Activated CD4-positive, alpha-beta T cell treated with anti-CD3 and anti-CD28 coated beads, Interleukin-10, Interleukin-2, amounts not matched to agents 100 ng/mL and 50 ng/mL, durations not matched to agents 16 hours and 8 hours (primary cell): ENCODE results near the gene FRG2B.
A peak's percentile ranks its signal among the peaks of the same experiment; 100 is the strongest.
"Not testable (repeated sequence)": the region's sequence is repeated elsewhere in the genome, so short reads cannot be mapped to it uniquely, and the experiment has no call there.

Experiments
- DNase-seq: peaks from one replicate; pipeline ENCODE4 v3.0.0-alpha.2; 2020

The FRG2B gene

DNA sequence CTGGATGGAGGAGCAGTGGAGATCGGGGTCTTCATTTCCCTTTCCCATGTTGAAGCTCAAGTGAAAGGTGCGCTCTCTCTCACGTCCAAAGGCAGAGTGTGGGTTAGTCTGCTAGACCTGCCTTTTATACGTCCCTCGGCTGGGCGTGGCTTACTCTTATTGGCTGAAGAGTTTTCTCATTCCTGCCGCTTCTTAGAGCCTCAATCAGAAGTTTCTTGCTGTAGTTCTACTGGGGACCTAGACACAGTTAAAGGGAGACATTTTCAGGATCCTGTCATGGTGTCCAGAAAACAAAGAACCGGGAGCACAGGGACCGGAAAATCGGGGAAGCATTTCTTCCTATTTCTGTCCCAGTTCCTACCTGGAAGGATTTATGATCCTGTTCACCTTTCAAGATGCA is at the start of gene FRG2B:
Gene FRG2B, minus strand, starts transcription at position 101 of the 400 bp plus-strand sequence. Its CDS starts 53 bp downstream, at position 48.
- DNase-seq: not testable (repeated sequence)

DNA sequence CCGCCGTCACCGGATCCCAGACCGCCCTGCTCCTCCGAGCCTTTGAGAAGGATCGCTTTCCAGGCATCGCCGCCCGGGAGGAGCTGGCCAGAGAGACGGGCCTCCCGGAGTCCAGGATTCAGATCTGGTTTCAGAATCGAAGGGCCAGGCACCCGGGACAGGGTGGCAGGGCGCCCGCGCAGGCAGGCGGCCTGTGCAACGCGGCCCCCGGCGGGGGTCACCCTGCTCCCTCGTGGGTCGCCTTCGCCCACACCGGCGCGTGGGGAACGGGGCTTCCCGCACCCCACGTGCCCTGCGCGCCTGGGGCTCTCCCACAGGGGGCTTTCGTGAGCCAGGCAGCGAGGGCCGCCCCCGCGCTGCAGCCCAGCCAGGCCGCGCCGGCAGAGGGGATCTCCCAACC is 40.9 kb upstream of the FRG2B start:
- not testable (repeated sequence) for DNase-seq

DNA sequence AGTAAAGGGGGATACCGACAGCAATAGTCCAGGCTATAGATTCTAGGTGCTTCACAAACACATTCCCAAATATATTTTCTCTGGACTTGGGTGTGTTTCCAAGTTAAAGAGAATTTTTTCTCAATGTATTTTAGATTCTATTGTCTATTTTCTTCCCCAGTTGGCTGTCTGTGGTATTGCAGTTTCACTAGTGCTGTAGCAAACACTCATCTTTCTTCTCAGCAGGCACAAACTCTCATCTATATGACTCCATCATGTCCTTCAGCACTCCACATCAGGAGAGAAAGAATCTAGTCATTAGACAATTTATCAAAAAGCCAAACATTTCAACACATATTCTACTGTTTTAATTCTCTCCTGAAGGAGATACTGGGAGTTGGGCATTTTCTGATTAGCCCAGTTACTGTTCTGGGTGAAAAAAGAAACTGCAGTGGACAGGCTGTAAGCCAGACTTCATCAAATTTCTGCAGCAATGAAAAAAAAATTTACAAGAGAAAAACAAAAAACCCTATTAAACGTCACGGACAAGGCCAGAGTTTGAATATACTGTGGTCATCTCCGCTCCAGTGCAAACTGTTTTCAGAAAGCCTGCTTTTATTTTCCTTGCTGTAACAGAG is 37.1 kb upstream of the FRG2B start:
- not testable (repeated sequence) for DNase-seq

DNA sequence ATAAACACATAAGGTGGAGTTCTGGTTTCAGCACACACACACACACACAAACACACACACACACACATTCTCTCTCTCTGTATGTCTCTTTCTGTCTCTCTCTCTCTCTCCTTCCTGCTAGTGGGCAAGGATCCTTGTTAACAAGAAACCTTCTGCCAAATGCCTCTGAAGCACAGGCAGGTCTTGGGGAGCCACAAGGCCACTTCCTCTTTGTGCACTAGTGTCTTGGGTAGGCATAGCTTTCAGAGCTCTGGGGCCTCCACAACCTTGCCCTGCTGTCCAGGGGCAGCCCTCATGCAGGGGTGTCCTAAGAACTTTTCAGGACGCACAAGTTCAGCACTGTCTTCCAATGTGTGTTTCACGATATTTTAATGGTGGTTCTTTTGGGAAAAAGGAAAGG is 34.5 kb upstream of the FRG2B start:
- not testable (repeated sequence) for DNase-seq

DNA sequence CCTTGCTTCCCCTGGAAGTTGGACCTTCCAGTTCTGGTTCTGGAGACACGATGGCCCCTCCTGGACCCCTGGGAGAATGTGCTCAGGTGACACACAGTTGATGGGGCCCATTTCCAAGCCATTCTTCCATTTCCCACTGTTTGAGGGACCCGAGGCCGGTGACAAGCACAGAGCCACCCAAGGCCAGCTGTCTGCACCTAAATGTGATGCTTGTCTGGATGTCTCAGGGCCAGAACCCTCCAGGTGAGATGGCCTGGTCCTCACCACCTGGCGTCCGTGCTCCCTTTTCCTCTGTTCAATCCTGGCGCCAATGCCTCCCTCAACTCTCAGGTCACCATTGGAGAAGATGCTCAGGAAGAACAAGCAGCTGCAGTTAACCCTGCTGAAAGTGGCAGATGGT is 33.9 kb upstream of the FRG2B start:
- not testable (repeated sequence) for DNase-seq

DNA sequence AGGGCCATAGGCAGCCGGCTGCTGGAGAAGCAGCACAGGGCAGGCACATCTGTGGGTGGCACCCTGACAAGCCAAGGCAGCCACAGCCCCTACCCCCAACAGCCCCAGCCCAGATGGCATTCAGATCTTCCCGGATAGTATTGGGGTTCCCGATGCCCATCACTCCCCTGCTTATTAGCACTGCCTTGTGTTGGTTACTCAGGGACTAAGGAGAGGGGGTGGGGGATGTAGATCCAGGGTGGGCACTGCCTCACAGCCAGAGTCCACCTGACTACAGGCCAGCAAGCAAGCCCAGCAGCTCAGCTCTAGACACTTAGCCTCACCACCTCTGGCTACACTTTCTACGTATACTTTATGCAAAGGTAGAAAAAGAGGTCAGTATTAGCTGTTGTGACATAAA is 30.7 kb upstream of the FRG2B start:
- DNase-seq: not testable (repeated sequence)

DNA sequence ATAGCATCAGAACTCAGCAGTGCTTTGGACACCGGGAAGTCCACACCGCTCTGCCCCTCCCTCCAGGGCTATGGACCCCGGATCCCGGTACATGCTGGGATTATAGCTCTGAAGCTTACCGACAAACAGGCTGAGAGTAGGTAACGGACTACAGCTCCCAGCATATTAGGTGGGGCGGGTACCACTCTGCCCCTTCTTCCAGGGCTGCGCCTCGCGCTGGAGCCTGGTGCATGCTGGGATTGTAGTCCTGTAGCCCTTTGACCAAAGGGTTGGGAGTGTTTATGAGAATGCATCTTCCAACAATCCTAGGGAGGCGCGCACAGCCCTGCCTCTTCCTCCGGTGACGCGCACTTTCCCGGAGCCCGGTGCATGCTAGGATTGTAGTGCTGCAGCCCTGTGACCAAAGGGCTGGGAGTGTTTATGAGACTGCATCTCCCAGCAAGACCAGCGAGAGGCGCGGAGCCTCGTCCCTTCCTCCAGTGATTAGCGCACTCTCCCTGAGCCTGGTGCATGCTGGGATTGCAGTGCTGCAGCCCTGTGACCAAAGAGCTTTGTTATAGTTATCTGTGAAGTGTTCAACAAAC is 22.4 kb upstream of the FRG2B start:
- DNase-seq: peak; percentile 47

DNA sequence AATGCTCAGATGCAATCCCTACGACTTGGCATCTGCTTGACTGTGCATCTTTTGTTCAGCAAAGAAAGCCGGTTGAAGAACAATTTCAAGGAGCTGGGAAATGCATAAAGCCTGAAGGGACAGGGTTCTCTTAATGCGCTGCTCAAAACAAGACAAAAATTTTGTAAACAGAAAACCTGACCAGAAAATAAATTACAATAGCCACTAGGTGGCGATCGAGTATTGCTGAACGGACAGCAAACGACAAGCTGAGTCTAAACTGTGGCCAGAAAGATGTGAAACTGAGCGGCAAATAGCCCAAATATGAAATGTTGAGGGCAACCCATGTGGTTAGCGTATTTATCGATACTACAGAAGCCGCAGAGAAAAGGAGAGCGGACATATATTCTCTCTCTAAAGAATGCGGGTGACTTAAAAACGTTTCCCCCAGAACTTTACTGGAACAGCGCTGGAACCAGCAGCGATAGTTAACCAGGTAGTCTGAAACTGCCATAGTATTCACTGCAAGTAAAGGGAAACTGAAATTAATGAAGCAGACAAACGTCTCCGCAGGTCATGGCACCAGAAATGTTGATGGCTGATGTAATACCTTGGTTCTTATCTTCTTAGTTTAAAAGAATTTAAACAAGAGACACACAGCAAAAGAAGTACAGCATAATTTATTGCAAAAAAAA is 20.6 kb upstream of the FRG2B start:
- peak; percentile 35 for DNase-seq

DNA sequence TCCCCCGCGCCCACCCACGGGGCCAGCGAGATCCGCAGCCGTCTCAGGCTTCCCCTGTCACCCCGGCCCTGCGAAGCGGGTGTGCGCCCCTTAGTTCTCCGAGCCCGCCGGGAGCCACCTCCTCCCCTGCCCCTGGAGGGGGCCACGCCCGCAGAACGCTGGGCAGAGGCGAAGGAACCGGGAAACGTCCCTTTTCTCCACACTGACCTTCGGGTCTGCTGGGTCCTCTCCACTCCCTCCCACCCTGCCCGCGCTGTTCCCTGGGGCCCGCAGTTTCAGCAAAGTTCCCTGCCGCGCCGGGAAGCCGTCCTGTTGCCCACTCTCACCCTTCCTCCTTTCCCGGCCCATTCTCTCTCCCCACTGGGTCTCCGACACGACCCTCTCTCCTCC is 11.2 kb upstream of the FRG2B start:
- DNase-seq: not testable (repeated sequence)

DNA sequence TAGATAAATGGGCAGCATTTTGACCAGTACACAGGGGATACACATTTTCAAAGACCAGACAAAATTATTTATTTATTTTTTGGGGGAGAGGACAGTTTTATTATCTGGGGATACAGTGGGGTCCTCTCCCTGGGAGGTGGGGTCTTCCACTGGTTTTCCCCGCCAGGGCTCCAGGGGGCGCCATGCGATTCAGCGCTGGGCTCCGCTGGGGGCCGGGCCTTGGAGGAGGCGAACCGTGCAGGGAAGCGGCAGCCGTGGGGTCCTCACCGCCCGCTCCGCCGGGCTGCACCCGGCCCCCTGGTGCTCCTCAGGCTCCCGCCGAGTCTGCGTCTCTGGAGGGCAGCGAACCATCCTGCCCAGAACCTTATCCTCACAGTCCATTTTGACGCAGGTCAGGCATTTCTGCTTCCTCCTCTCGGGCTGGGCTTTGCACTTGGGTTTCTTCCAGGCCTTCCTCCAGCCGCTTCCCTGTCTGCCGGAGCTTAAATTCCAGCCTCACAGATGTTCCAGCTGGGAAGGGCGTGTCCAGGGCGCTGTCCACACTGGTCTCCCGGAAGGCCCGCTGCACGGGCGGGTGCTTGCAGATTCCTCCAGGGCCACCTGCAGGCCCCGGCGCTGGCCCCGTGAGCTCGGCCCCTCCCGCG is 10.7 kb upstream of the FRG2B start:
- DNase-seq: peak; percentile 30

DNA sequence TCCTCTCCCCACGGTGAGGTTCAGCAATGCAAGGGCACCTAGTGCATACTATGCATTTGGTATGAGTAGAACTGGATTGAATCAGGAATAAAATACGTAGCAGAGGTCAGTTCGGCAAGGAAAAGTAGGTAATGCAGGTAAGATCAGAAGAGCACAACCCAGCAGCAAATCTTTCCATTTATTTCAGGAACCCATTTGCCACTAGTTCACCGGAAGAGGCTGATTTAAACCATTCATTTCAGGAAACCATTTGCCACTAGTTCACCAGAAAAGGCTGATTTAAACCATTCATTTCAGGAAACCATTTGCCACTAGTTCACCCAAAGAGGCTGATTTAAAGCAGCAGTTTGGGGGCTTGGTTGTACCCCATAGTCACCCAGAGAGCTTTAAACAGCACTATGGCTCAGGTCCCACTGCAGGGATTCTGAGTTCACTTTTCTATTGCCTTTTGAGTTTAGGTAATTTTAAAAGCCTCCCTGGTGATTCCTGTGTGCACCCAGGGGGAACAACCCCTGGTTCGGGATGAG is 4.2 kb upstream of the FRG2B start:
- peak; percentile 62 for DNase-seq

DNA sequence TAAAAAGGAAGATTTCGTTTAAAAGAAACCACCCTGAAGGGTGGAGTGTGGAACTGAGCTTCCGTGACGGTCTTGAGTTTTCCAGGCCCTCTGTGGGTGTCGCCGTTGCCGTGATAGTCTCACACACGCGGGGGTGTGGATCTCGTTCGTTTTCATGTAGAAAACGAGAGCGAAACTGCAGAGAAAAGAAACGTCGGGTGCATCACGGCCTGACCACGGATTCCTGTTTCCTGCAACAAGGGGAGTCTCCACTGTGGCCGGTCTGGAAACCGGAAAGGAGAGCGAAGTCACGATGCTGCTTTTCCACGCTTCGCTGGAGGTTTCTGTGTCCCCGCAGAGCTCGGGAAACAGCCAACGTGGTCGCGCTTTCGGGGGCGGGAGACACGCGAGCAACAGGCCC is 4.1 kb downstream of the FRG2B start:
- DNase-seq: not testable (repeated sequence)

DNA sequence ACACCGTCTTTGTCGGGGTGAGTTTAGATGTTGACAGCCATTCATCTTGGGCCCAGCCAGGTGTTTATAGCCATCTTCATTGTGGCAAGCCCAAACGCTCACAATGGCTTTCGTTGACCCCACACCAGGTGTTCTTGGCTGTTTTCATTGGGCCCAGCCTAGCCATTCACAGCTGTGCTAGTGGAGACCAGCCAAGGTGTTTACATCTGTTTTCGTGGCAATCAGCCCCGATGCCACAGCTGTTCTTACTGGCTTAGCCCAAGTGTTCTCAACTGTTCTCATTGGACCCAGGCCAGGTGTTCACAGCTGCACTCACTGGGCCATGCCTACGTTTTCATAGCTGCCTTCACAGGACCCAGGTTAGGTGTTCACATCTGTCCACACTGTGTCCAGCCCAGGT is 7.7 kb downstream of the FRG2B start:
- DNase-seq: no peak

DNA sequence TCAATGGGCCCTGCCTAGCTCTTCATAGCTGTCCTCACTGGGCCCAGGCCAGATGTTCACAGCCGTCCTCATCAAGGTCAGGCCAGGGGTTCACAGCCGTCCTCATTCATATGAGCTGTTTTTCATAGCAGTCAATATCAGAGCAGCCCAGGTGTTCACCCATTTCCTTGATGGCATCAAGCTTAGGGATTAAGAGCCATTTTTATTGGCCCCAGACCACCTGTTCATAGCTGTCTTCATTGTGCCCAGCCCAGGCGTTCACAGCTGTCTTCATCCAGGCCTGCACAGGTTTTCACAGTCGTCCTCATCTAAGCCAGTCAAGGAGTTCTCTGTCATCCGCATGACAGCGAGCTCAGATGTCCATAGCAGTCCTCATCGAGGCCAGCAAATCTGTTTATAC is 9.4 kb downstream of the FRG2B start:
- no peak for DNase-seq

DNA sequence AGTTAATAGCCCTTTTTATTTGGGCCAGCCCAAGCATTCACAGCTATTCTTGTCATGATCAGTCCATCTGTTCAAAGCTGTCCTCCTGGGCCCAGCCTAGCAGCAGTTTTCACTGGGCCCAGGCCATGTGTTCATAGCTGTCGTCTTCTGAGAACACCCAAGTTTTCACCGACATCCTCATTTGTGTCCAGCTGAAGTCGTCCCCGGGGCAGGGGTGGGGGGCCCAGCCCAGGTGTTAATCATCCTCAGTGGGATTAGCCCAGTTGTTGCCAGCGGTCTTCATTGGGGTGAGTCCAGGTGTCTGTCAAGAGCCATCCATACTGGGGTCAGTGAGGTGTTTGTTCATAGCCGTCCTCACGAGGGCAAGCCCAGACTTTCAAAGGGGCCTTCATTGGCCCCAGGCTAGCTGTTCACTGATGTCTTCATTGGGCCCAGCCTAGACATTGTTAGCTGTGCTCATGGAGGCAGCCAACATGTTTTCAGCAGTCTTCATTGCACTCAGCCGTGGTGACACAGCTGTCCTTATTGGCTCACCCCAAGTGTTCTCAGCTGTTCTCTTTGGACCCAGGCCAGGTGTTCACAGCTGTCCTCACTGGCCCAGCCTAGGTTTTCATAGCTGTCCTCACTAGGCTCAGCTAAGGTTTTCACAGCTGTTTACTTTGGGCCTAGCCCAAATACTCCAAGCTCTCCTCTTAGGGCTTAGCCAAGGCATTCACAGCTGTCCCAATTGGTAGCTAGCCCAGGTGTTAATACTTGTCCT is 10.0 kb downstream of the FRG2B start:
- no peak for DNase-seq

DNA sequence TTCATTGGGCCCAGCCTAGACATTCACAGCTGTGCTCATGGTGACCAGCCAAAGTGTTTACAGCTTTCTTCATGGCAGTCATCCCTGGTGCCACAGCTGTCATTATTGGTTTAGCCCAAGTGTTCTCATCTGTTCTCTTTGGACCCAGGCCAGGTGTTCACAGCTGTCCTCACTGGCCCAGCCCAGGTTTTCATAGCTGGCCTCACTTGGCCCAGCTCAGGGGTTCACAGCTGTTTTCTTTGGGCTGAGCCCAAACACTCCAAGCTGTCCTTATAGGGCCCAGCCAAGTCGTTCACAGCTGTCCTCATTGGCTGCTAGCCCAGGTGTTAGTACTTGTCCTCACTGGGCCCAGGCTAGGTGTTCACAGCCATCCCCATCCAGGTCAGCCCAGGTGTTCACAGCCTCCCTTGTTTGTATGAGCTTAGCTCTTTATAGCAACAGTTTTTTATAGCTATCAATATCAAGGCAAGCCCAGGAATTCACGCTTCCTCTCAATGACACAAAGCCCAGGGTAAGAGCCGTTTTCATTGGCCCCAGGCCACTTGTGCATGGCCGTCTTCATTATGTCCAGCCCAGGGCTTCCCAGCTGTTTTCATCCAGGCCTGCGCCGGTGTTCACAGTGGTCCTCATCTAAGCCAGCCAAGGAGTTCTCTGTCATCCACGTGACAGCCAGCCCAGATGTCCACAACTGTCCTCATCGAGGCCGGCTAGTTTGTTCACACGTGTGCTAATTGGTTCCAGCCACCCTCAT is 11.6 kb downstream of the FRG2B start:
- no peak for DNase-seq

DNA sequence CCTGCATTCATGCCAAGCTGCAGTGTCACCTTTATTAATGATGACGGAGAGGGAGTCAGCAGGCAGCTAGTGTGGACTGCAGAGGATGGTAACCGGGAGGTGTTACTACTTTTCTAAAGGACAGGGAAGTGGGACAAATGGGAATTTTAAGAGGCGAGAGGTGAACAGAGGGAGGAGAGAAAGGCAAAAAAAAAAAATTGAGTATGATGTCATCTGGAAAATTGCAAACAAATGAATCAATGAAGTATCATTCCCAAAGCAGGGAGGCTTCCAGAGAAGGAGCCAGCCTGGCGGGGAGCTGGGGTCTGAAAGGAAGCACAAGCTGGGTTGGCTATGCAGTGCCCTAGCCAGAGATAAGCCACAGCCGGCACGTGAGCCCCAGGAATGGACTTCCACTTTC is 12.9 kb downstream of the FRG2B start:
- DNase-seq: no peak

DNA sequence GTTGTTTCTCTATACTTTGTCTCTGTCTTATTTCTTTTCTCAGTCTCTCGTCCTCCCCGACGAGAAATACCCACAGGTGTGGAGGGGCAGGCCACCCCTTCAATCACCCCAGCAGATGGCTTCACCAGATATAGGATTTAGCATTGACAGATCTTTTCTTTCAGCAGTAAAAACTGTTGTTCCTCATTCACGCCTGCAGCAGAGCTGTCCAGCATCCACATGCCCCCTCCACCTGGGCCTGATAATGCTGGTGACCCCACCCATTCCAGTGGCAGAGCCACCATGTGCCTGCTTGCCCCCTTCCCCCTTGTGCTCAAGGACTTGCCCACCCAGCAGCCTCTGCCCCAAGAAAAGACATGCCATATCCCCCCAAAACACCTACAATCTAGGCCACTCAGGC is 15.5 kb downstream of the FRG2B start:
- DNase-seq: no peak

DNA sequence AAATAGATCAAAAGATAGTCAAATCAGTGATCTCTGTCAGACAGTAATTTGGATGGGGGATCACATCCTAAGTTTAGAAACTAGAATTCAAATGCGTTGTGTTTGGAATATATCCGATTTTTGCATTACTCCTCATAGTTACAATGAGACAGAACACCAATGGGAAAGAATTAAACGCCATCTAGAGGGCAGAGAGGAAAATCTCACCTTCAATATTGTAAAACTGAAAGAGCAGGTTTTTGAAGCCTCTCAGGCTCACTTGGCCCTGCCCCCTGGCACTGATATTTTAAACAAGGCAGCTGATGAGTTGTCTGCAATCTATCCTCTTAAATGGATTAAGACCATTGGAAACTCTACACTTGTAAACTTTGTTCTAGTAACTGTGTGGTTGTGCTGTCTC is 17.7 kb downstream of the FRG2B start:
- DNase-seq: peak; percentile 30

DNA sequence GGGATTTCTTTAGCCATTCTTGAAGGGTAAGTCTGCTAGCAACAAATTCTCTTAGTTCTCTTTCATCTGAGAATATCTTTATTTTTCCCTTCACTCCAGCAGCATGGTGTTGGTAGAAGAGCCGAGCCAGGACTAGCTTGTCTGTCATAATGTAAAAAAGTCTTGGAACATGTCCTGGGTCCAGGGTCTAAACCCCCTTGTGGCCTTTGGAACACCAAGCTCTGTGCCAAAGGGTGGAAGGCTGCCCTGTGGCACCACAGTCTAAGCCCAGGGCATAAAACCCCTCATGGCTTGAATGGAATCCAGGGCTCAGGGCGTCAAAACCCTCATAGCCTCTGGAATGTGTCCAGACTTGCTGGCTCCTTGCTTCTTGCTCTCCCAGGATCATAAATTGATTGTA is 23.2 kb downstream of the FRG2B start:
- DNase-seq: not testable (repeated sequence)

DNA sequence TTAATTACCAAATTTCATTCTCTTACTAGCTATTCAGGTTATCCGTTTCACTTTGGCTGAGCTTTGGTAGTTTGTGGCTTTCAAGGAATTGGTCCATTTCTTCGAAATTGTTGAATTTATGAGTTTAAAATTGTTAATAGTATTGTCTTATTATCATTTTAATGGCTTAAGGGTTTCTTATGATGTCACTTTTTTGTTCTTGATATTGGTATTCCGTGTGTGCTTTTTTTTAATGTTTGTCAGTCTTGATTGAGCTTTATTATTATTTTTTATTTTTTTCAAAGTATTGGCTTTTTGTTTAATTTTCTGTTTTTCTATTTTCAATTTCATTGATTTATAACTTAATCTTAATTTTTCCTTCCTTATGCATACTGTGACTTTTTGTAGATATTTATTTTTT is 25.9 kb downstream of the FRG2B start:
- DNase-seq: no peak

DNA sequence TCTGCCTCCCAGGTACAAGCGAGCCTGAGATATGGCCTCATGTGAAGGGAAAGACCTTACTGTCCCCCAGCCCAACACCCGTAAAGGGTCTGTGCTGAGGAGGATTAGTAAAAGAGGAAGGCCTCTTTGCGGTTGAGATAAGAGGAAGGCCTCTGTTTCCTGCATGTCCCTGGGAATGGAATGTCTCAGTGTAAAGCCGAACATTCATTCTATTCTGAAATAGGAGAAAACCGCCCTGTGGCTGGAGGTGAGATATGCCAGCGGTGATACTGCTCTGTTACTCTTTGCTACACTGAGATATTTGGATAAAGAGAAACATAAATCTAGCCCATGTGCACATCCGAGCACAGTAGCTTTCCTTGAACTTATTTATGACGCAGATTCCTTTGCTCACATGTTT is 26.7 kb downstream of the FRG2B start:
- DNase-seq: not testable (repeated sequence)
